ENCODE data around the gene TNFAIP3. TPM values are rescaled to one million over a fixed set of nuclear protein-coding genes. Genes with fewer than 3 reads are reported as not detected.

TNFAIP3 gene
- total RNA-seq, 1 donor from 2014 or later, result 53.9 TPM

DNA sequence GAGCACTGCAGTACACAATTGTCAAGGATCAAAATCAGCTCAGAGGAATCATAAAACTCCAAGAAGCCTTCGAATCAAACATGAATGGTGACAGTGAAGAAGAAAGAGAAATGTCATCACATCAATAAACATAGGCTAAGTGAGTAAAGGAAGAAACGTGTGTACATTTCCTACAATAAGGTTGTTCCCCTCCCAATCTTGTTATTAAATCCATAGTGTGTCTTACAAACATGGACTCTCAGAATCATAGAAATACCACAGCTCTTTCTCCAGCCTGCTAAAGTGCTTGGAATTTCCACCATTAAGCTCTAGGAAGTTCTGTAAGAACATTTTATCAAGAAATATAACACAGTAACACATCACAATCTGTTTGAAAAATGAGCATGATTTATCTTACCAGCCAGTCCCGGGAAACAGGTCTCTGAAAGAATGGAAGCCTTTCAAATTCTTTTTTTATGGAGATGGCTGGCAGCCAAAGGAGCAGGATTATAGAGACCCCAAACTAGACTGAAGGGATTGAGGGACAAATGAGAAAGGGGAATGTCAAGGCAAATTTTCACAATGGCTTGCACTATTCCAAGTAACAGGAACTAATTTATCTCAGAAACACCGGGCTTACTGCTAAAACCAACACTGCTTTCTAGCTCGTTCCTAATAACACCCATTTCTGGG, 4.5 kb upstream of the TNFAIP3 start:
- intact Hi-C loops (cut with micrococcal nuclease), result no loop called here

DNA sequence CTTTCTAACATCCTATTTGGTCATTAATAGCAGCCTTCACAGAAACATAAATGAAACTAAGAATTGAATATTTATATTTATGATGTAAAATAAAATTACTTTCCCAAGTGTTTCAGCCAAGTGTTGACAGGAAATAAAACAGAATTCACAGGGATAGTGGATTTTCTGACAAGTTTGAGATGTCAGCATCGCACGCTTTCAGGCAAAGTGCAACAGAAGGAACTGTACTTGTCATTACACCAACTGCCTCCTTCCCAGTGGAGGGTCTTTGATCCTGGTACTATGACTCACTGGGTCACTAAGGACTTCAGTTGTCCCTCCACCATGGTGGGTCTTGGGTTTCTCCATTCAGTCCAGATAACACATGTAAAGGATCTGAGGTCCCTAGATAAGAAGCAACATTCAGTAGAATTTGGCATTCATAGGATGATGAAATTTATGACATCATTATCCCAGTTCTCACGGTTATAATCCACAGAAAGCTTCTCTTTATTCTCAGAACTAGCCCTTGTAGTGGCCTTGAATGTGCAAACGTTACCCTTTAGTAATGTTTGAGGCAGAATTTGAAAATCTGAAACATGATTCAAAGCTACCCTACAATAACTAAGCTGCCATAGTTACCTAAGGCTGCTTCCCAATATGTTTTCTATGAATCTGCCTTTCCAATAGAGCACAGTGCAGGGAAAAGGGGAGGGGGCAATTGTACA, 3.8 kb upstream of the TNFAIP3 start:
- intact Hi-C loops (cut with micrococcal nuclease), result no loop called here

DNA sequence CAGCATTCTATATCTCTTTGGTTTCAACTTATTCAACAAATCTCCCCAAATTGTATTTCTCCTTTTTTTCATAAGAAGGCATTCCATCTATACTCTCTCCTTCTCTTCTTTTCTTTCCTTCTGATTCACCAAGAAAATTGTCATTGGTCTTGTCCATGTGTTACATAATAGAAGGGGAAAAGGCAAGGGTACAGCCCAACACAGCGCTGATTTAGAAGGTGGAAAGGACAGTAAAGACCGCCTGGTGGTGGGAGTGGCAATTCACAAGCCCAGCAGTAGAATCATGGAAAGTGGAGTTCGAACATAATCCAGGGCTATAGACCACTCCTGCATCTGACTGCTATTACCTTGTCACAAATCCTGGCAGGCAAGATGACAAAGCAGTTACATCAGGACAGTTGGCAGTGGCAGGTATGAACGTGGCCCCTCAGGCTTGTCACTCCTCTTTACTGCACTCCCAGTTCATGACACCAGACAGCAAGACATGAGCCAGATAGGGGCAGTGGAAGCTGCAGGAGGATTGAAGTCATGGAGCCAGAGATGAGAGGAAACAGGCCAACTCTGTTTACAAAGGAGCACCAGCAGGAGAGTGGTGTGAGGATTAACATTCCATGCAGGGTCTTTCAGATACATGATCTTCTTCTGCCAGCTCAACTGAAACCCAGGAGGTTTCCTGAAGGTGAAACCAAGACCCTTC, 2.1 kb upstream of the TNFAIP3 start:
- intact Hi-C loops (cut with micrococcal nuclease), result no loop called here

DNA sequence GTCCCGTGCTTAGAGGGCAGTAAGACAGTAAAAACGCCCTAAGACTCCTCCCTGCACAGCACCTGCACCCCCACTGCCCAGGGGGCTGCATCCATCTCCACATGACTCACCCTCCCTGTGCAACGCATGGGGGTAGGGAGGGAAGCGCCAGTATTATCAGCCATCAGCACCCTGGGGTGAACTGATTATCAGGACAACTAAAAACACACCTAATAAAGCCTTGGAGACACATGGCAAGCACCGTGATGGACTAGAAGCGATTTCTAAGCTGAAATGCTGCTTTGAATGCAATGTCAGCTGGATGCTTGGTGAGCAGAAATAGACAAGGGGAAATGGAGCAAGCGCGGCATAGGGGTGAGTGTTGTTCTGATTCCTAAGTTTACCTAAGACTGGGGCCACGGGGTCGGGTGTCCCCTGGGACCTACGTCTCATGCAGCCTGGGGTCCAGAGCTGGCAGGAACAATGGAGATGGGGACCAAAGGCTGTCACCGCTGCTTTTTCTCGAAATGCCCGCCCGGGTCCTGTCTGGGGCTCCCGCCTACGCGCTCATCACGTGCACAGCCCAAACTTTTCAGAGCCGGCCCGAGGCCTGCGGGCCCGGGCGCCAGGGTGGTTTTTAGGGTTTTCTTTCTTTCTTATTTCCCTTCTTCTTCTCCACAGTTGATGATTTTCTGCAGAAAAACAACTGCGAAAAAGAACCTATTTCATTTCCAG, 702 bp upstream of the TNFAIP3 start:
- intact Hi-C loops (cut with micrococcal nuclease), result loop anchor here (1.0 to 2.0 kb wide), 2 partner anchors 42 to 200 kb away; no protein-coding TSS in a partner anchor

DNA sequence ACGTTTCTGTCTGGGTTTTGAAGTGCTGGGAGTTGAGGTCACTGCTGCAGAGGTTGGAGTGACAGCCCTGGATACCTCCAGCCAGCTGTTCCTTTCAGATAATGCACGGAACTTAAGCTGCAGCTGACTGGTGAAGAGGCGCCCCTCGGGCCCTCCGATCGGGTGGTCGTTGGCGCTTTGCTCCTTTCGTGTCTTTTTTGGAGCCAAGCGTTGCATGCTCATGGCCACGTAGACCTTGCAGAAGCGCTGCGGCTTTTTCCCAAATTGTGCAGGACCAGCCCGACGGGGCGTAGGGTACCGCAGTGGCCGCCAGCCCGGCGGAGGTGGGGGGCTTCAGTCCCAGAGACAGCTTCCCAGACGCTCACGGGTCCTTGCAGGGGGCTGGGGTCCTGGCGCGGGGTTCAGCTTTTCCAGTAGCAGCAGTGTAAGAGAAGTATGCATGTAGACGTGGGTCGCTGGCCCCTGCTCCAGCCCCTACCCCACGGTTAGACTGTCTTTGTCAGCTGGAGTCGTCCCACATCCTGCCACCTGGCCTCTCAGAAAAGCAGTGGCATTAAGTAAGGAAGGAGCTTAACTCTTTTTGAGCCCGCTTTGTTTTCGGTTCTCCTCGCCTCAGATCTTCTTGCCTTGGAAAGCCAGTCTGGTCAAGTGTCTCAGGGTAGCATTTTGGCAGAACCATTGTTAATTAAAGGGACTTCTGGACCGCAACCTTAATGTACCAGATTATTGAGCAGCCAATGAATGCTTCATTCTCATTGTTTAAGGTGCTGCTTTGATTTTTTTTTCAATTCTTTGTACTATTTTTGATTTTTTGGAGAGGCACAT, 838 bp downstream of the TNFAIP3 start:
- intact Hi-C loops (cut with micrococcal nuclease), result loop anchor here (1.0 to 2.0 kb wide), 6 partner anchors 60 to 201 kb away; no protein-coding TSS in a partner anchor

DNA sequence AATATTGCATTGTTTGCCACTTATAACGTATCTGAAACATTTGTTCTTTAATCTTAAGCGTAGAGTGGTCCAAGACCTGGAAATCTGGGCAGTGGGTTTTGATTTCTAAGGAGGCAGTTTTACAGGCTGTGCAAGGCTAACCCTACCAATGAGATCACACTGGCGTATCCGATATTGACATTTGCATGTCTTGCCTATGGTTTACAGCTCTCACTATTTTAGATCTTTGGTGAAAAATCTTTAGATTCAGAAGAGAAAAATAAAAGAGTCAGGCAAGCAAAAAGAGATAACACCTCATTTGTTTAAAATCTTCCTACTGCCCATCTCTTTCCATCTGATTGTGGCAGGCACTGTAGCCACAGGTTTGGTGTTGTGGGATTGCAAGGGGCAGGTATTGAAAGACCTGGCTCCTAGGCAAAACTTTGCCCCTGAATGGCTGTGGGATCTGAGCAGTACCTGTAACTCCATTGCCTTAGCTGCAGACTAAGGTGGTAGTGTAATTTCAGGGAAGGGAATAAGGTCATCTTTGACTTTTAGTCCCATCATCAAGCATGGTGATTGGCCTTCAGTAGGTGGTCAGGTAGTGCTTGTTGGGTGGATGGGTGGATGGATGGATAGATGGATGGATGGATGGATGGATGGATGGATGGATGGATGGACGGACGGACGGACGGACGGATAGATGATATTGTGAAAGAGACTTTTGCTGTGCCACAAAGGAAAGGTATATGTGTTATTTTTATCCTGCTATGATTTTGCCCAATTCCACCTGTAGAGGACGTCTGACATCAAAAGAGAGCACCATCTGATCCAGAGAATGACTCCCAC, 1.9 kb downstream of the TNFAIP3 start:
- intact Hi-C loops (cut with micrococcal nuclease), result loop anchor here (1.0 kb wide), 2 partner anchors 76 to 240 kb away; no protein-coding TSS in a partner anchor

DNA sequence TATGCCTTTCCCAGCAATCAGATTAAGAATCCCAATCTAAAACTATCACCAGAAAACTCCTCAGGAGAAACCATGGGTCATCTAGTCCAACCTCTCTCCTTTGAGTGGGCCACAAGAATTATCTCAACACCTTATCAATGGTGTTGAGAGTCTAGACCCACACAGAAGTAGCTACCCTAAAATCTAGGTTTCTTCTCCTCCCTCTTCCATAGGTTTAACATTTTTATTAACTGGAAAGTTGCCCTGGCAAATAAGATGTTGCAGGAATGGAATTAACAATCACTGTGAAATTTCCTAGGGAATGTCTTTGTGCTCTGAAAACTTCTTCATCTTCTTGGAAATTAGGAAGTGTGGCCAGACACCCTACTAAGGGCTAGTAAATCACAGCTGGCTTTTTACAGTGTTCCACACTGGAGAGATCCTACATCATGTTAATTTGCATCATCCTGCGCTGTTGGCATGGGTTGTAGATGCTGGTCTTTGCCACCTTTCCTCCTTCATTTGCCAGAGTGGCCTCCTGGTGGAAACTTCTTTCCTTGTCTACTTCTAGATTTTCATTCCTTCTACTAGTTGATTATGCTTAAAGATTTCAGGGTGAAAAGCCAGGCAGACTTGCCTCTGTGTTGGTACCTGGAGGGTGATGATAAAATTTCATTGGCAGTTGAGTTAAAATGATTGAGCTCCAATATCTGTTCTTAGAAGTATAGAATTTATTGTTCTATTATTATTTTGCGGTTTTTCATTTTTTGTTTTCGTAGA, 2.7 kb downstream of the TNFAIP3 start:
- intact Hi-C loops (cut with micrococcal nuclease), result loop anchor here (1.0 to 5.0 kb wide), 3 partner anchors 76 to 1582 kb away; partner anchors contain the start of gene BCLAF1

DNA sequence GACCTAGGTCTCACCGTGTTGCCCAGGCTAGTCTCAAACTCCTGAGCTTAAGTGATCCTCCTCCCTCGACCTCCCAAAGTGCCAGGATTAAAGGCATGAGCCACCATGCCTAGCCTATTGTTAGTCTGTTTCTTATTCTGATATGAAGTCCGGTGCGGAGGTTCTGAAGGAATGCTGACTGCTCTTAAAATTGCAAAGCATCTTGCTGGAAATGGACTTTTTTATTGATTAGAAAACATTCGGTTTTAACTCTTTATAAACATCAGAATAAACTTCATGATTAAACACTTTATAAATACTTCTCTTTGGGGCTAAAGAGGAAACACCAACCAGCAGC, 3.2 kb downstream of the TNFAIP3 start:
- intact Hi-C loops (cut with micrococcal nuclease), result loop anchor here (5.0 kb wide), 1 partner anchor 1583 kb away; the partner anchor contains the start of gene BCLAF1

DNA sequence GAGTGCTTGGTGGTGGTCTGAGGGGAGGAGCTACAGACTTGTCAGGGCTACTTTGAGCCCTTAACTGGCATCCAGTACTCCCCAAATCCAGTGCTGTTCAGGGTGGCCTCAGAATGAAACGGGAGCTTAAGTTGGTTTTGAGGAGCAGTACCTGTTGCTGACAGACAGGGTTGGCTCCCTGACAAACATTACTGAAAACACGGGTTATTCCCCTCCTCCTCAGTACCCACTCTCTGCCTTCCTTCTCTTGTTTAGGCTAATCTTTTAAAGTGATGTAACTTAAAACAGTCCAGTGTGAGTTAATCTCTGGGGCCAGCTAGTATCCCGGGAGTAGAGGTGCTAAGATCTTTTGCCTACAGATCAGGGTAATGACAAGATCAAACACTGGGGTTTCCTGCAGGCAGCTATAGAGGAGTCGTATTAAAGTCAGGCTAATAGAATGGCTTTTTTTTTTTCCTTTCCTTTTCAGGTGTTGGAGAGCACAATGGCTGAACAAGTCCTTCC, 3.7 kb downstream of the TNFAIP3 start:
- intact Hi-C loops (cut with micrococcal nuclease), result loop anchor here (1.0 to 5.0 kb wide), 2 partner anchors 134 to 1583 kb away; partner anchors contain the start of gene BCLAF1

DNA sequence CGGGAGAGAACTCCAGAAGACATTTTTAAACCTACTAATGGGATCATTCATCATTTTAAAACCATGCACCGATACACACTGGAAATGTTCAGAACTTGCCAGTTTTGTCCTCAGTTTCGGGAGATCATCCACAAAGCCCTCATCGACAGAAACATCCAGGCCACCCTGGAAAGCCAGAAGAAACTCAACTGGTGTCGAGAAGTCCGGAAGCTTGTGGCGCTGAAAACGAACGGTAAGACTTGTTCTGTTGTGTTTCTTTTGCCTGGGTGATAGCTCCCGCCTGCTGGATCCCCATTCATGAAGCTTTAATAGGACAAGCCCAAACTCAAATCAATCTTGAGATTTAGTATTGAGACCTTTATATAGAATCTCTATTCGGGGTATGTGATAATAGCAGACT, 4.2 kb downstream of the TNFAIP3 start:
- intact Hi-C loops (cut with micrococcal nuclease), result loop anchor here (1.0 to 5.0 kb wide), 2 partner anchors 135 to 1584 kb away; partner anchors contain the start of gene BCLAF1

DNA sequence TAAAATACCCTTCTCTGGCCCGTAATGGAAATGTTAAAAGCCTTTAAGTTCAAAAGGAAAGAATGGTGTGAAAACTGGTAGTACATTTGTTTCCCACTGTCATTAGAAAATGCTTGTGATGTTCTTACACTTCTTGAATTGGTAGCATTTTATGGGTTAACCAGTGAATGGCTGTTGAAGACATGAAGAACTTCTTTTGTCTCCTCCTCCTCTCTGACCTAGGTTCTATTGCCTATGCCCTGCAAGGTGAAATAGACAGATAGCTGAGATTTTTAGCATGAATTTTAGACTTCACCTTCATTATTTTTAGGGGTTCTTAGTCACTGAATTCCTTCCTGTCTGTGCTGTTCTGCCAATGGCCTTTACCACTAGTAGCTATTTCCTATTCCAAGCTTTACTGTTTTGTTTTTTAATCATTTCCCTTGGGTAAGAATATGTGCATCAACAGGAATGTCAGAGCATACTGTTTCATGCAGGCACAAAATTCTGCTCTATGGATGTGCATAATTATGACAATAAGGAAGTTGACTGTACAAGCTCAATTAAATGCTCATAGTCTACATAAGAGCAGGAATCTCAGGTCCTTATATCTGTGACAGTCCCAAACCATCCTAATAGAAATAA, 4.9 kb downstream of the TNFAIP3 start:
- intact Hi-C loops (cut with micrococcal nuclease), result loop anchor here (1.0 to 5.0 kb wide), 3 partner anchors 33 to 1585 kb away; partner anchors contain the start of gene BCLAF1

DNA sequence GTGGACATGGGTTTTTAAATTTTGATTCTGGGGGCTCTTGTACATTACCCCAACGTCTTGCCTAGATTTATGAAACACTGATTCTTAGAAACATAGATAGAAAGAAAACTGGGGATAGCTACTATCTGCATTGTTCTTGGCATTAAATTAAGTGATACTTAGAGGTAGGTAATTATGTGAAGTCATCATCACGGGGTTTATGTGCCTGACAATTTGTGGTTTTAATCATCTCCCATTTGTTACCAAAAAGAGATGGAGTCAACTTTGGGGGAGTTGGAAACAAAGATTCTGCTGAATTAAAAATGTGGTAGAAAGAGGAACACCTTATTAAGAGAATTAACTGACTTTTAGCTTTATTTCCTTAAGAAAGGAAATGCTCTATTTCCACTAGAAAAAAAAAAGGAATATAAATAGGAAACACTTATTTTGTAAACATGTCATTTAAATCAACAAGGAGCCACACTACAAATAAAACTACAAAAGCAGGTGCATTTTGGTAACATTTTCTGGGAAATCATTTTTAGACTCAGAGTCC, 5.6 kb downstream of the TNFAIP3 start:
- intact Hi-C loops (cut with micrococcal nuclease), result loop anchor here (2.0 to 5.0 kb wide), 2 partner anchors 32 to 1585 kb away; partner anchors contain the start of gene BCLAF1

DNA sequence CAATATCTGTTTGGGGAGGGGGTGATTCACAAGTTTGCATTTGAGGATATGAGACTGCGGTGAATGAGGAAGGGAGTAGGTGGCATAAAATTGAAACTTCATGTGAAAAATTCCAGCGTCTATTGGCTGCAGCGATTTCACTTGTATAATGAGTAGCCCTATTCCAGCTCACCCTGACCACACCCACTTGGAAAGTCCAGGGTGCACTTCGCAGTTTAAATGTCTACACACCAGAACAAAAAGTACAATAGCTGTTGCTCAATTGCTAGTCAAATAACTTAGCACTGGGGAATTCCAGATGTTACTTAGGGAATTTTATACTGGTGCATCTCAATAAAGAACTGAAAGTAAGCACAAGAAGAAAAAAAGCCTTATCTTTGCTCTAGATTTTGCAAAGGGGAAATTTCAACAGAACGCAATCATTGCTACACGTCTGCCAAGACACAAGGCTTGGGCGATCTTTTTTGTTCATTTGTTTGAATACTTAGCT, 6.3 kb downstream of the TNFAIP3 start:
- intact Hi-C loops (cut with micrococcal nuclease), result loop anchor here (2.0 to 5.0 kb wide), 2 partner anchors 31 to 1586 kb away; partner anchors contain the start of gene BCLAF1

DNA sequence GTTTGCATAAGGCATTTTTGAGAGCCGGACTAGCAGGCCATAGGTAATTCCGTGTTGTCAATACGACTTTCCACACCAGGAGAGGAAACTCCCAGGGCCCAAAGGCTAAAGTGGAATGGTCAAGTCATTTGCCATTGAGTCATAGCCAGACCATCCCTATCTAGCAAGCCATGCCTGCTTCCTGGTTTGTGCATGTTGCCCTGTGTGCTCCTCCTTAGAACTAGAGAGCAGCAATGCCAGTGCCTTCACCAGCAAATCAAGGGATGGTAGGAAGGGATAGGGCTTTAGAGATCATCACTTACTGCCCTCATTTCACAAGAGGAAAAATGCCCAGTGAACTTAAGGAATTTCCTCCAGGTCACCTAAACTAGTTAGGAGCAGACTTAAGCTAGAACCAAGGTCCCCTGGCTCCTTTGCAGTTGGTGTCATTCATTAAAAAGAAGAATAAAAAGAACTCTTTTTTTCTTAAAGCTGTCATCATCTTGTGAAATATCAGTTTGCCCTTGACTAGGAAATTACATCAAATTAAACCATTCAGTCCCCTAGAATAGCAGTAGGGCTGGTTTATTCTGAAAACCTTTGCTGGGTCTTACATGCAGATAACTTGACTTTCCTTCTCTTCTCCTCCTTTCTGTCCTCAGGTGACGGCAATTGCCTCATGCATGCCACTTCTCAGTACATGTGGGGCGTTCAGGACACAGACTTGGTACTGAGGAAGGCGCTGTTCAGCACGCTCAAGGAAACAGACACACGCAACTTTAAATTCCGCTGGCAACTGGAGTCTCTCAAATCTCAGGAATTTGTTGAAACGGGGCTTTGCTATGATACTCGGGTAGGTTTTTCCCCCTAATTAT, 7.4 kb downstream of the TNFAIP3 start:
- intact Hi-C loops (cut with micrococcal nuclease), result loop anchor here (5.0 kb wide), 1 partner anchor 1587 kb away; the partner anchor contains the start of gene BCLAF1

DNA sequence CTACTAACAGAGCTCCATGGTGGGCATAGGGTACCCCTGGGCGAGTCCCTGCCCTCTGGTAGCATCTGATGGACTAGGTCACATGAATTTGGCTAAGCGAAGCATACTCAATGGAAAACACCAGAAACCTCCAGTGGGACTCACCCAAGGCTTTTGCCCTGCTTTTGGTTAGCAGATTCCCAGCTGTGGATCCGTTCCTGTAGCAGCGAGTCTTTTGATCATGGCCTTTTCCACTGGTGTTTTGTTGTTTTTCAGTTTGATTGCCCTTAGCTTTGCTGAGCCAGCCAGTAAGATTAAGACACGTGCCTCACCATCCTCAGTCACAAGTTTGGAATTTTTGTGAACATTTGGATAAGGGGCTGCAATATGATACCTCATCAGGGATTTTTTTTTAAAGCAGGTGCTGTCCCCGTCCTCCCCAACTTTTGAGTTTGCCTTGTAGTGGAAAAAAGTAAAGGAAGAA, 8.0 kb downstream of the TNFAIP3 start:
- intact Hi-C loops (cut with micrococcal nuclease), result no loop called here

DNA sequence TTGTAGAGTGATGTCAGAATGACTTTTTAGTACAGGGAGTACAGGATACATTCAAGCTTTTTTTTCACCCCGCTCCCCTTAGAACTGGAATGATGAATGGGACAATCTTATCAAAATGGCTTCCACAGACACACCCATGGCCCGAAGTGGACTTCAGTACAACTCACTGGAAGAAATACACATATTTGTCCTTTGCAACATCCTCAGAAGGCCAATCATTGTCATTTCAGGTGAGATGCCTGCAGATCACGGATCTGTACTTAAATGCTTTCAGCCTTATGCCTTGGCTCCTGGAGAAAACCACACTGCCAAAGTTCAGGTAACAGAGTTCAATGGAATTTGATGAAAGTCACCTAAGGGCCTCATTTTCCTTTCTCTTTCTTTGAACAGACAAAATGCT, 8.5 kb downstream of the TNFAIP3 start:
- intact Hi-C loops (cut with micrococcal nuclease), result no loop called here
